Left cardiac atrium (tissue), 4 donors: ENCODE results near the gene LYRM1. TPM values are rescaled to one million over a fixed set of nuclear protein-coding genes. Genes with fewer than 3 reads are reported as not detected.

Experiments
- ATAC-seq, 2 donors: fragments of 200-7000 bp; cut with Tn5 transposase; one replicate each; pipeline ENCODE4 v1.9.1; 2020; ENCODE audit warnings: mild to moderate bottlenecking in 2 of 2, moderate library complexity in 2 of 2
- DNase-seq: peaks from one replicate; pipeline ENCODE4 v3.0.0-alpha.2; 2020
- intact Hi-C, 2 donors: fragments of 100-400 bp; cut with DNase I; formaldehyde crosslinking; loops; one replicate each; pipeline versions ENCODE4 v1.14.1 to v1.15.1; 2022 to 2023
- total RNA-seq, 2 donors: library from RNA; stranded (reverse); fragmentation: NEBNext Ultra II Directional; extraction: Animal tissue kit (Norgen Biotek cat#: 25700); gene quantifications; one replicate each; pipeline ENCODE4 v1.2.1, GENCODE V29; 2021
- donor health status: DM: no; HTN: yes; CAD: no.
- donor health status: DM: no; HTN: yes; CAD: no; lungs with severe emphysema.
- donor health status: DM: yes; HTN: yes; CAD: no.
- donor health status: Dilated cardiomyopathy.

LYRM1 gene
- total RNA-seq, 2 donors from 2014 or later = 32.6 TPM

DNA sequence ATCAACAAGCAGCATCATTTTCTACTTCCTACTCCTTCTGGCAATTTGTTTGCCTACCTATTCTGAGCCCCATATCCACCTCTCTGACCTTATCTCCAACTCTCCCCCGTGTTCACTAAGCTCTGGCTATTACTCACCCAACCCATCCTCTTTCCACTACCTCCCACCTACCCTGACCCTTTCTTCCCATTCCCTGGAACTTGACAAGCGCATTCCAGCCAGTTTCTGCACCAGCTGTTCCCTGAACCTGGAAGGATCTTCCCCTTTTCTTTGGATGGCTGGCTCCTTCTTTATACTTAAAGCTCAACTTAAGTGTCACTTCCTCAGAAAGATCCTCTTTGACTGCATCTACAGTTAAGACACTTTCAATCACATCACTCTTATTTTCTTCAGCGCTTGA, 2.6 kb upstream of the LYRM1 start:
- intact Hi-C loops = loop anchor here in 1 of 2 donors (5.0 kb wide), 1 partner anchor 46 kb away; no protein-coding TSS in a partner anchor

DNA sequence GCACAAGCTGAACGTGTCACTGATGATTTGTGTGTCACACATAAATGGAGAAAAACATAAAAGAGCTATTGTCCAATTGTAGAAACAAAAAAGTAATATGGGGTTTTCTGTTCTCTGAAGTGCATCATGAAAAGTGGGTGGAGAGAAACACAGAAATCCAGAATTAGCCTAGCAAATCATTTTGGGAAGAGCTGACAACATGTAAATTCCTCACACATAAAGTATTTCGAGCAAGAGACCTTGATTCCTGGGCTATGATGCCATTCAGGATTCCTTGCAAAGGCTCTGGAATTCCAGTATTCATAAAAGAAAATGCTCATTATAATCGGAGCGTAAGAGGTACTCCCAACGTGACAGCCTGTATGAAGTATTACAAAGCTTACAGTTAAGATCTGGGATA, 1.5 kb upstream of the LYRM1 start:
- DNase-seq (no peak), ATAC-seq (no peak)
- intact Hi-C loops = loop anchor here in 1 of 2 donors (5.0 kb wide), 1 partner anchor 47 kb away; no protein-coding TSS in a partner anchor

More for the DNA sequence above, 2.6 kb upstream of the LYRM1 start:
- no peak for DNase-seq
- no peak for ATAC-seq

DNA sequence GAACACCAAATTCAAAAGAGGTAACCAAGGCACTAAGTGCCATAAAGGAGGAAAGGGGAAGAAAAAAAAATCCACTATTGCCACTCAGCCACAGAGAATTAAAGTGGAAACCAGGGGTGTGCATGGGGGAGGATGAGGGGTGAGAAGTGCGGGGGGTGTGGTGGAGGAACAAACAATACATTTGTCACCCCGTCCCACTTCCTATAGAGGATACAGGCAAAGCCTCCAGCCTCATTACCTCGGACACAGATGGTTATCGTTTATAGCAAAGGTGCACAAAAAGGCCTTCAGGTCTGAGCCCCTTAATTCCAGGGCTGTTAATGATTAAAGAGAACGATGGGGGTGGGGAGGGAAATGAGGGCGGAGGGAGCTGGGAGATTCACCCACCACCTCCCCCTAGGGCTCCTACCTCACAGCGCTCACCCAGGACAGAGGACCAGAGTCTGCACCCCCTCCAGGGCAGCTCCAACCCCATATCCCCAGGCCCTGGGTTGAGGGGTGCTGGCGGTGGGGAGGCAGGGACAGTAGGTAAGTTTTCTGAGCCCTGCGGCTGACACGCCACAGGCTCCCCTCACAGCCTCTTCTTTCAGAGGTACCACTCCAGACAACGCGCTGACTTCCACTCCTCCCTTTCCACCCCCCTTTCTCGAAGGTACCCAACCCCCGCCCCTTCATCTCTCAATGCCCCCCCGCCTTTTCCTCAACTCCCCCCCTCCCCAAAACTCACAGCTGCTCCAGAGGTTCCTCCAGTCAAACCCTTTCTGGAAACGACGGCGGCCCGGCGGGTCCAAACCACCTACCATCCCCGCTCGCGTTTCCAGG, 883 bp upstream of the LYRM1 start:
- intact Hi-C loops = loop anchor here (5.0 to 10.0 kb wide), 2 partner anchors 45 to 47 kb away; no protein-coding TSS in a partner anchor
- no peak for DNase-seq
- ATAC-seq = peak in 1 of 2 donors; percentile 1

DNA sequence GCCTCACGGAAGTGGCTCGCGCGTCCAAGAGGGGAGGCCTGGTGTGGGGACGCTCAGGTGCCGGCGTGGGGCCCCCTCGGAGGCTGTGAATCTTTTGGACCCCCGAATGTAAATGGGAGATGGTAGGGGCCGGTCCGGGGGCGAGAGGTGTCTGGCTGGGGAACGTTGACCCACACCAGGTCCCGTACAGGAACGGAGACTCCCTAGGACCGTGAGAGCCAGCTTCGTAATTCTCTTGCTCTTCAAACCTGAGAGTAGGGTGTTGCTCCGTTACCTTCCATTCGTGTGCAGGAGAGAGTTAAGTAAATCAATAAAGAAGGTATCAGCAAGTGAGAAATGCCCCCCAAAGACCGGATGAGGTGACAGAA, 481 bp downstream of the LYRM1 start:
- ATAC-seq = peak in 1 of 2 donors; percentile 1
- intact Hi-C loops = loop anchor here in 1 of 2 donors (10.0 kb wide), 1 partner anchor 46 kb away; no protein-coding TSS in a partner anchor
- DNase-seq = no peak

DNA sequence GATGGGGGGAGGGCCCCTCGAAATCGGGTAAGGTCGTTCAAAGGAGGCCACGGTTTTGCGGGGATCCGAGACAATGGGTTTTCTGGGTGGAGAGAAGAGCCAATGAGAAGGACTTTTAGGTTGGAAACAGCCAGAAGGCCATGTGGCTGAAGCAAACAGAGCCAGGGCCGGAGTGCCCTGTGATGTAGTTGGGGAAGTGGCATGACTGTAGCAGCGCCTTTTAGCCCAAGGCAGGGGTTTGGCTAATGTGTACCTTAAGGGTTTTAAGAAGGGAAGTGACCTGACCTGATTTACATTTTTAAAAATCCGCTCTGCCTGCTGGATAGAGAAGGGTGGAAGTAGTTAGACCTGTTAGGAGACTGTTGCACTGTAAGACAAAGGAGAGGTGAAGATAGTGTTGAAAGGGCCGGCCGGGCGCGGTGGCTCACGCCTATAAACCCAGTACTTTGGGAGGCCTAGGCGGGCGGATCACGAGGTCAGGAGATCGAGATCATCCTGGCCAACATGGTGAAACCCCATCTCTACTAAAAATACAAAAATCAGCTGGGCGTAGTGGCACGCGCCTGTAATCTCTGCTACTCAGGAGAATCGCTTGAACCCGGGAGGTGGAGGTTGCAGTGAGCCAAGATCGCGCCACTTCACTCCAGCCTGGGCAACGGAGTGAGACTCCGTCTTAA, 1.0 kb downstream of the LYRM1 start:
- intact Hi-C loops = loop anchor here in 1 of 2 donors (10.0 kb wide), 1 partner anchor 47 kb away; no protein-coding TSS in a partner anchor
- peak; percentile 9 to 24 for ATAC-seq
- peak; percentile 54 for DNase-seq

DNA sequence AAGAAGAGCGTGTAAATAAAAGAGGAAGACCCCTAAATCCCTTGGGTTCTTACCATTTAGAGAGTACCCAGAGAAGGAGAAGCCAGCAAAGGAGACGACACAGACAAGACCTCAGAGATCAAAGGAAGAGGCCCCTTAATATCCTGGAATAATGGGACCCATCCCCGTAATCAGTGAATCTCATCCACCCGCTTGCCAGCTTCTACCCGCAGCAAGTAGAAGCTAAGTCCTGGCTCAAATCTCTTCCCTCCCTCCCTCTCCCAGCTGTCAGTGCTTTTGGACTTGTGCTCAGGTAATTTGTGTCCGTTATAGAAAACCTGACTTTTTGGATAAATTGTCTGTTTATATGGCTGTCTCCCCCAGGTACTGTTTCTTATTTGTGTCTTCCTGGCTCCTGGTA, 1.9 kb downstream of the LYRM1 start:
- ATAC-seq (no peak), DNase-seq (no peak)
- intact Hi-C loops = loop anchor here in 1 of 2 donors (10.0 kb wide), 1 partner anchor 48 kb away; no protein-coding TSS in a partner anchor

DNA sequence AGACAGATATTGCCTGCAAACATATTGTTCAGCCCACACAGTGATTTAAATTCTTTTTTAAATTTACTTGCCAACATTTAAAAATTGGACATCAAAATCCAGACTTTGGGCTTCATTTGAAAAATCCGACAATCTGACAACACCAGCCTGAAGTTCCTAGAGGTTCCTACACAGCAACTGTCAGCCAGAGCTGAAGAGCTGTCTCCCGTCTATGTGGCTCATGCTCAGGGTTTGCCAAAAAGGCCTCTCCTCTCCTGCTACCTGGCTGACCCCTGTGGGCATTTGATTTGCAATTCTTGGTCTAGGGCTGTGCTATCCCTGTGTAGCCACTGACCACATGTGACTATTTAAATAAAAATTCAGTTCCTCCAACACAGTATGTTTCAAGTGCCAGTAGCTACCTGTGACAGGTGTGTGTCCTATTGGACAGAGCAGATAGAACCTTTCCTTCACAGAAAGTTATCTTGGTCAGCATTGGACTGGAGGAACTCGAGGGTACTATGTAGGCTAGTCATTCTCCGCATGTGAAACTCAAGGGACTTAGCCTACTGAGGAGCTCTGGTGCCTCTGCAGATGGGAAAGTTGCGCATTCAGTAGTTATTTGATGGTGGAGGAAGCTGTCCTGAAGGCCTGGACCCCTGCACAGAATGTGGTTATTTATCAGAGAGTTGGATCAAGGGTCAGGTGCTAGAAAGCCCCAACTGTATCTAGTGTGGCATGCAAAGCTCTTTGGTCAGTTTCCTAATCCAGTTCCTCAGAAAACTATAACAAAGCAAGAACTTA, 2.7 kb downstream of the LYRM1 start:
- ATAC-seq = no peak
- intact Hi-C loops = loop anchor here in 1 of 2 donors (10.0 kb wide), 1 partner anchor 49 kb away; no protein-coding TSS in a partner anchor
- no peak for DNase-seq

DNA sequence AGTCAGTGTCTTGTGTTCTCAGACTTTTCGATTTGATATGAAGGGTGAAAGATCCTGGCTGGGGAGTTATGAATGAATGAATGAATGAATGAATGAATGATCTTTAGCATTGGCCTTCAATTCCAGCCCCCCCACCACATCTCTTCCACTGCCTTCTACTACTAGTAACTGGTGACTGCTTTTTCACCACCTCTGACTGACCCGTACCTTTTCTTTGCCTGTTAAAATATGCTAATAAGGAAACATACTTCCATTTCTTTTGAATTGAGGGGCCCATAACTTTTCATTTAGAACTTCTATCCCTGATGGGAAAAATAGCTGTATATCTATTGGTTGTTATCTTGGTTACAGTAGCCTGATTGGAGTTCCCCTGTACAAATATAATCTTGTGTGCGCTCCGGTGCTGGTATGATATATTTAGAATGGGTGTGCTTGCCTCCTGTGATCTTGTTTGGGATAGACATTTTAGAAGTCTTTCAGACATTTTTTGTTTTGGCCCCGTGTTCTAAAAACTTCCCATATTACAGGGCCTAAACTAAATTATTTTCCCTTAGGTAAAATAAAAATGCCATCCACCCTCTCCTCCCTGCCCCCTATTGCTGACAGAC, 3.4 kb downstream of the LYRM1 start:
- DNase-seq (no peak), ATAC-seq (no peak)
- intact Hi-C loops = loop anchor here in 1 of 2 donors (10.0 kb wide), 1 partner anchor 49 kb away; no protein-coding TSS in a partner anchor

DNA sequence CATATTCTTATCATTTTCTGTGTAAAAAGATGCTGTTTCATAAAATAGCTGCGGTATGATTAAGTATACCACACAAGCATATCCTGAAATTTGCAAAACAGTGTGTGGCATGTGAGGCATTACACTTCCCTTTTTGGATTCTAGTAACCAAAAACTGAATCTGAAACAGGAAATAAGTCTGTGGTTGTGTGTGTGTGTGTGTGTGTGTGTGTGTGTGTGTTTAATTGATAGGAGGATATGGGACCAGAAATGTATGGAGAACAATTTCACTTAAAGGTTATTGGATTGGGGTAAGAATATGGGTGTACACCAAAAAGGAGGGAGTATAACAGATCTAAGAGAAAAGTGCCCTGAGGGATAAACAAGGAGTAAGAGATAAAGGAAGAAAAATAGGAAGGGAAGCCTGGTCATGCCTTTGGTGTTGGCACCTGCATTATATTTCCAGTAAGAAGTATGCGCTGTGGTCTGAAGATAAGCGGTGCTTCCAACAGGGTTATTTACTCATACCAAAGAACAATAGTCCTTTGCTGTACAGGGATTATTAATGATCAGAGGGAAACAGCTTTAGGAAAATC, 4.0 kb downstream of the LYRM1 start:
- no peak for DNase-seq
- intact Hi-C loops = loop anchor here in 1 of 2 donors (10.0 kb wide), 1 partner anchor 50 kb away; no protein-coding TSS in a partner anchor

DNA sequence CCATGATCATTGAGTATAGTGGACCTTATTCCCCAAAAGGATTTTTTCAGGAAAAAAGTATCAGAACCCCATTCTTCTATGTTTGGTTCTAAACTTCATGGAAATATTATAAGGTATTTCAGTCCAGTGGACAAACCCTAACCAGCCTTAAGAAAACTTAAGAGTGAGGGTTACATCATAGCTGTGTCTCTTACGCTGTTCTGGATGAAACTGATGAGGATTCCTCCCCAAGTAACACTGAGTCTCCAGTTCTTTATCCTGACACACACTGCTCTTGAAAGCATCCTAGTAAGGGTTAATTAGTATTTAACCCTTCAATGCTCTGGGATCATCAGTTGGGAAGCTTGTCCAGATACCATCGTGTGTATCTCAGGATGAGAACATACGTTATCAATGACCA, 5.0 kb downstream of the LYRM1 start:
- ATAC-seq = no peak
- intact Hi-C loops = loop anchor here in 1 of 2 donors (10.0 kb wide), 1 partner anchor 51 kb away; no protein-coding TSS in a partner anchor

More for the DNA sequence above, 4.0 kb downstream of the LYRM1 start:
- no peak for ATAC-seq

DNA sequence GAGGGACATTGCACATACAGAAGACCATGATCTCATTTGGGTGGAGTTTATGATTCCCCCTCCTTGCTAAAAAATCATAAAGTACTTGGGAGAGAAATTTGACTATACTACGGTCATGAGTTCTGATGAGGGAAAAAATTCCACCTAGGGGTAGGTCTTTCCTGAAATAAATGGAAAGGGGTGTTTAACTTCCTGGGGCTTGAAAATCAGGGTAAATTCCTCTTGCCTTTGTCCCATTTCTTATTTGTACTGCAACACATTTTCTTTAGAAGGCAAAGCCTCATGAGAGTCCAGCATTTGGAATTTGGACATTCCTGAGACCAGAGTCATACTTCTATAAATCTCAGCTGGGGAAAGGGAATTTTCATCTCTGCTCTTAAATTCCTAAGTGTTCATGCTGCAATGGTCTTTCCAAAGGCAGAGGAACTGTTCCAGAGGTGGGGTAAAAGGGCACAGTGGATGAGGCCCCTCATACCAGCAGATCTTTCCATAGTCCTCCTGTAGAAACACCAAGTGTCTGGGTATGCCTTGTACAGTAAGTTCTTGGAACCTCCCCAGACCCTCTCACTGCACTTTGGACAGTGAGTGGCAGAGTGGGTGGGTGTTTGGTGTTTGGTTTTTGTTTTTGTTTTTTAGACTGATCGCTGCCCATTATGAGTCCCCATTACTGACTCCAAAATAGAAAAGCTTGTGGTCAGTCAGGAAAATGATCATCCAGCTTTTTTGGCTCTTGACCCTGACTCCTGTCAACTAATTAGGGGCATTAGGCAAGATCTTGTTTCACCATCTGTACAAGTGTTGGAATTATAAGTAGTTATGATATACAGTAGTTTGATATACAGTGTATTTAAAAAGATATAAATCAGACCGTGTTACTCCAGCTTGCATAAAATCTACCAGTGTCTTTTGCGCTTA, 6.0 kb downstream of the LYRM1 start:
- peak; percentile 49 to 60 for ATAC-seq
- no peak for DNase-seq
- intact Hi-C loops = loop anchor here in 1 of 2 donors (10.0 kb wide), 1 partner anchor 52 kb away; no protein-coding TSS in a partner anchor

More for the DNA sequence above, 5.0 kb downstream of the LYRM1 start:
- DNase-seq = no peak

DNA sequence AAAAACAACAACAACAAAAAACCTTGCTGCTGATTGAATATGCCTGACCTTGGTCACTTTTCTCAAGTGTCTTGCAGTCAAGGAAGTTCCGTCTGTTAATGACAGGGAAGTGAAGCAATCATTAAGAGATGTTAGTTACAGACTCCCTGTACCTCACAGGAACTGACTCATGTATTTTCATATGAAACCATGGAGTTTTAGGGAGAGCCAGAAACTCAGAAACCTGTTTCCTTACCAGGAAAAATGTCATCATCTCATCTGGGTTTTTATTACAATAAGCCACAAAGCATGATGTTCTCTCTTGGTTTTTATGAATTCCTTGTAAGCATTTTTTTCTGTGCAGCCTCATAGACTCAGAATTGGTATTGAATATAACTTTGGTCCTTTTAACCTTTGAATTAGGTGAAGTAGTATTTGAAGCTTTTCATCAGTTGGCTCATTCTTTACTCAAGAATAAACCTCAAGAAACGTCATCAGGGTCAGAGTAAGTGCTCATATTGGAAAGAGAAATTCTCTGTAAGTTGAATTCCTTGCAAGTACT, 10.3 kb downstream of the LYRM1 start:
- ATAC-seq (peak; percentile 61 to 76), DNase-seq (no peak)
- intact Hi-C loops = no loop called here

DNA sequence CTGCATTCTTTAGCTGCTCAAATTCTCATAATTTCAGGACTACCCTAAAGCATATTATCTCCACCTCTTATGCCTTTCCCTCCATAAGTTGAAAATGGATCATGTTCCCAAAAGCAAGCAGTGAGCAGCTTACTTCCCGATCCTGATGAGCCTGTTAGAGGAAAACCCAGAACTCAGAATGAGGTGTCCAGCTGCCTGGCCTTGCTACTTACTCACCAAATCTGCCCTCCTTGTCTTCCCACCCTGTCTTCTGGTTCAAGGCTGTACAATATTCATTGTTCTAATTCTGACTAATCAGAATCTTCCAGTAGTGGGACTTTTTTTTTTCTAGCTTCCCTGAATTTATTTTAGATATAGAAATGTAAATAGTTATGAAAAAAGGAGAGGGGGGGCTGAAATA, 10.8 kb downstream of the LYRM1 start:
- ATAC-seq = peak in 1 of 2 donors; percentile 35
- intact Hi-C loops = no loop called here
- DNase-seq = no peak

DNA sequence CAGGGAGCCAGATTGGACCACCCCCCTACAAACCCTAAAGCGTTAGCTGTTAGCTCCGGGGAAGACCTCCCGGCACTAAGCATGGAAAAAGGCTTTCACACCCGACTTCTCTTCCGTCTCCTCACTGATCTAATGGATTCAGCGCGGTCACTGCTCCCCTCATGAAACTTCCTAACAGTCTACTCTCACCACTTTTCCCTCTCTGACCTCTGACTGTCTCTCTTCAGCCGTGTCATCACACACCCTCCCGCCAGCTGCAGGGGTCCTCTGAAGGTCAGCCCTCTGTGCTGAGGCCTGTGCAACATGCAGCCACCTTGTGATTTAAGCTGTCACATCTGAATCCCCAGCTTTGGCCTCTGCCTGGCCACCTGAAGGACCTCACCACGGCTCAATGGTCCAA, 15.7 kb downstream of the LYRM1 start:
- intact Hi-C loops = no loop called here
- DNase-seq (no peak), ATAC-seq (peak in 1 of 2 donors; percentile 12)

DNA sequence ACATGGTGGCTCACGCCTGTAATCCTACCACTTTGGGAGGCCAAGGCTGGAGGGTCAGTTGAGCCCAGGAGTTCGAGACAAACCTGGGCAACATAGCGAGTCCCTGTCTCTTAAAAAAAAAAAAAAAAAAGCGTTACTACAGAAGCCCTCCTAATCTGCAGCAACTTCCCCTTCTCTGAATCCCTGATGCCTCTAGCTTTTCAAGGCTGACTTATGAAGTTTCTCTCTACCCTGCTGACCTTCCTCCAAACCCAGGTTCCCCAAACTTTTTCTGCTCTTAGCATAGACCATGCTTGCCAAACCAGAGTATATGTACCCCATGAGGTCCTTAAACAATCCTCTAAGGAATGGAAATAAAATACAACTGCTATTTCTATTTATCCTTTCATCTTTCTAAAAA, 16.4 kb downstream of the LYRM1 start:
- ATAC-seq = no peak
- intact Hi-C loops = no loop called here
- DNase-seq = no peak

DNA sequence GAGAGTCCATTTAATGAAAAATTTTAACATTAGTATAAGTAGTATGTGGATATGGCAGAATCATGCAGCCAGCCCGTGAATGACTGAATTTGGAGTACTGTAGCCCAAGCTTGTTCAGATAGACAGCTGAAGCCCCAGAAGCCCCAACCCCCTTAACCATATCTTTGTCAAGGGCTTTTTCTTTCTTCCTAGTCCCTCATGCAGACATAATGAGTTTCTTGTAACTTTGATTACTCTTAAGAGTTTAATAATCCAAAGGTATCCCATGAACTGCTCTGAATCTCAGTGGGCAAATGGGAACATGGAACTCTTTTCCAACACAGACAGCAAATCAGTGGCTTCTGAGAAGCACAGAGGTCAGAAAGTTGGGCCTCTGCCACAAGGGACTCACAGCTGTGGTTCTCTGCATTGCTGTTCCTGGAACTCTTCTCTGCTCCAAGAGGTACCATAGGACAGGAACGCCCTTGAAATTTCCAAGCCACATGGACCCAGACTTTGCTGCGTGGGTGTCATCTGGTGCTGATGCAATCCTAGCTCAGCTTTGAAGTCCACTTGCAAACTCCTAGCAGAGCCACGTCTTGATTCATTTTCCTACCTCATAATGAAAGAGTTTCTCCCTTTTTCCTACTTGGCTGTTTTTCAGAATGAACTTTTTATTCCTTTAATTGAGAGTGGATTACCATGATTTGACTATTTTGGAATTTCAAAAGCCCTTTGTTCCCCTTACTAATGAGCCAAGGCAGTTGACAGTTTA, 18.1 kb downstream of the LYRM1 start:
- ATAC-seq (peak; percentile 70 to 83), DNase-seq (peak; percentile 76)
- intact Hi-C loops = no loop called here
